ENCODE data around the gene RAB40B. TPM values are rescaled to one million over a fixed set of nuclear protein-coding genes. Genes with fewer than 3 reads are reported as not detected.

Gene RAB40B
- total and polyA plus RNA-seq, 11 donors = 10.9 to 37.7 (median 21.9) TPM

GRCh38 chr17:82681547-82681946, 17.0 kb downstream of the RAB40B start:
- no peak for TF ChIP-seq POLR2A (IDR thresholded peaks at IDR 0.05)
- TF ChIP-seq, protein P1, sequence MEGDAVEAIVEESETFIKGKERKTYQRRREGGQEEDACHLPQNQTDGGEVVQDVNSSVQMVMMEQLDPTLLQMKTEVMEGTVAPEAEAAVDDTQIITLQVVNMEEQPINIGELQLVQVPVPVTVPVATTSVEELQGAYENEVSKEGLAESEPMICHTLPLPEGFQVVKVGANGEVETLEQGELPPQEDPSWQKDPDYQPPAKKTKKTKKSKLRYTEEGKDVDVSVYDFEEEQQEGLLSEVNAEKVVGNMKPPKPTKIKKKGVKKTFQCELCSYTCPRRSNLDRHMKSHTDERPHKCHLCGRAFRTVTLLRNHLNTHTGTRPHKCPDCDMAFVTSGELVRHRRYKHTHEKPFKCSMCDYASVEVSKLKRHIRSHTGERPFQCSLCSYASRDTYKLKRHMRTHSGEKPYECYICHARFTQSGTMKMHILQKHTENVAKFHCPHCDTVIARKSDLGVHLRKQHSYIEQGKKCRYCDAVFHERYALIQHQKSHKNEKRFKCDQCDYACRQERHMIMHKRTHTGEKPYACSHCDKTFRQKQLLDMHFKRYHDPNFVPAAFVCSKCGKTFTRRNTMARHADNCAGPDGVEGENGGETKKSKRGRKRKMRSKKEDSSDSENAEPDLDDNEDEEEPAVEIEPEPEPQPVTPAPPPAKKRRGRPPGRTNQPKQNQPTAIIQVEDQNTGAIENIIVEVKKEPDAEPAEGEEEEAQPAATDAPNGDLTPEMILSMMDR (IDR thresholded peaks at IDR 0.05) = no peak
- DNase-seq = no peak
- H3K36me3 ChIP-seq = peaks cover 0 to 8% (median 0%) of the 10 kb centered on the region in 9 donors
- 95 to 97% (median 97%) methylated on average over 3 of the region's 3 CpGs for WGBS, 4 donors
- H3K9me3 ChIP-seq = peaks cover 0 to 16% (median 7%) of the 10 kb centered on the region in 12 donors
- no peaks in the 10 kb centered on the region for H3K27me3 ChIP-seq
- intact Hi-C loops (cut with DNase I) = no loop called here
- no peak overlapping the region for H3K4me3 ChIP-seq
- H3K4me1 ChIP-seq = peaks cover 0 to 3% (median 0%) of the 10 kb centered on the region in 12 donors
- no peak for ATAC-seq
- no peak overlapping the region for H3K27ac ChIP-seq

DNA sequence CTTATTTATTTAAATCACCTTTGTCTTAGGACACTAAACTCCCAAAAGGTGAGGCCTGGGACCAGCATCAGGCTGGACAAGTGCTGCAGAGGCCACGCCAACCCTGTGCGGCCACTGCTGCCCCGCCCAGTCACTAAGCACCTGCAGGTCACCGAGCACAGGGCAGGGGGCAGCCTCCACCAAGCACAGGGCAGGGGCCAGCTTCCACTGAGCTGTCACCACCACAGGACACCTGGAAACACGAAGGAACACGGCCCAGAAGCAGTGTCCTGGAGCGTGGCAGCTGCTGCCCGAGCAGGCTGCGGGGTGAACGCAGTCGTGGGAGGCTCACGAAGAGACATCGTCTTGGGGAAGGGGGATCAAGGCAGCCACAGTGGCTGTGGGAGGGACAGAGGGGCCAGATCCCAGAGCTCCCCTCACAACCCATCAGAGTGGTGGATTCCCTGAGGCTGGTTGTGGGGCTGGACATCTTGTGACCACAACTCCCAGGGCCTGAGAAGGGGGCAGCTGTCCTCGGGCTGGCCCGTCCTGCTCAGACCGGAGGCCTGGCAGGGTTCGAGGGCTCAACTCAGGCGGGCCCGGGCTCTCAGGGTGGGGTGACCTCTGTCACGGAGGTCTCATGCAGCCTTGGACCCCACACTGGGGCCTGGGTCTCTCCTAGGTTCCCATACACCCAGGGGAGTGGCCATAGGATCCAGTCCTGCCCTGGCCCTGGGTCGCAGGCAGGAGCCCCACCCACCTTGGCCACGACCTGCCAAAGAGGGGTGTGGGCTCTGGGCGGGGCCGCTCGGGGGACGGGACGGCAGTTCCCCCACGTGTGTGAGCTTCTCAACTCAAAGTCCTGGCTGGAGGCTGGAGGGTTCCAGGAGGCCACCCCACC, 18.7 kb downstream of the RAB40B start:
- H3K4me3 ChIP-seq = no peak overlapping the region

GRCh38 chr17:82678265-82678891, 20.1 kb downstream of the RAB40B start:
- H3K36me3 ChIP-seq = no peaks in the 10 kb centered on the region
- intact Hi-C loops (cut with DNase I) = loop anchor here in 2 of 10 donors (5.0 to 10.0 kb wide), 2 partner anchors 86 to 89 kb away; no protein-coding TSS in a partner anchor
- WGBS, 4 donors = 82 to 96% (median 93%) methylated on average over 14 of the region's 14 CpGs
- no peaks in the 10 kb centered on the region for H3K27me3 ChIP-seq
- no peak overlapping the region for H3K27ac ChIP-seq
- DNase-seq (peak in 1 of 5 donors; percentile 15), ATAC-seq (no peak)
- H3K4me3 ChIP-seq = no peak overlapping the region
- TF ChIP-seq, protein P1 (IDR thresholded peaks at IDR 0.05) = no peak
- TF ChIP-seq POLR2A (IDR thresholded peaks at IDR 0.05) = no peak
- peaks cover 0 to 10% (median 0%) of the 10 kb centered on the region in 12 donors for H3K4me1 ChIP-seq
- H3K9me3 ChIP-seq = peaks cover 0 to 16% (median 7%) of the 10 kb centered on the region in 12 donors

More for the DNA sequence above, 18.7 kb downstream of the RAB40B start:
- Histone ChIP-seq H3K4me1 (peaks cover 0 to 9% (median 0%) of the 10 kb centered on the region in 12 donors), H3K36me3 (peaks cover 0 to 8% (median 0%) of the 10 kb centered on the region in 9 donors), H3K9me3 (peaks cover 0 to 16% (median 7%) of the 10 kb centered on the region in 12 donors), H3K27ac (no peak overlapping the region), H3K27me3 (no peaks in the 10 kb centered on the region)
- TF ChIP-seq, protein P1 (IDR thresholded peaks at IDR 0.05) = no peak
- no peak for TF ChIP-seq POLR2A (IDR thresholded peaks at IDR 0.05)
- intact Hi-C loops (cut with DNase I) = loop anchor here in 2 of 10 donors (5.0 to 10.0 kb wide), 2 partner anchors 85 to 87 kb away; no protein-coding TSS in a partner anchor
- DNase-seq = peak in 1 of 5 donors; percentile 13
- ATAC-seq = peak in 1 of 4 donors; percentile 15
- WGBS, 4 donors = 82 to 88% (median 85%) methylated on average over 25 to 28 of the region's 28 CpGs

Data from heart left ventricle (tissue), 16 donors.